H9 (cell line): ENCODE results near the gene TMEM135. TPM values are rescaled to one million over a fixed set of nuclear protein-coding genes. Genes with fewer than 3 reads are reported as not detected.

Experiments used
- DNase-seq: peaks from one replicate; pipeline ENCODE4 v3.0.0-alpha.2; 2017
- H2AFZ ChIP-seq: one replicate; pipeline ENCODE4 v1.6.1; 2013; ENCODE audit warnings: mild to moderate bottlenecking, low read length, control low read depth, moderate library complexity
- H2AK5ac ChIP-seq: 2 replicates; pipeline ENCODE4 v1.6.1; 2013; ENCODE audit warnings: low read length, control low read depth, mixed read lengths; ENCODE audit not compliant: insufficient read length
- H2BK120ac ChIP-seq: one replicate; pipeline ENCODE4 v1.6.1; 2013; ENCODE audit warnings: low read depth, mild to moderate bottlenecking, low read length, control low read depth, inconsistent platforms; ENCODE audit not compliant: poor library complexity, severe bottlenecking
- H2BK12ac ChIP-seq: 2 replicates; pipeline ENCODE4 v1.6.1; 2013; ENCODE audit warnings: low read length, control low read depth, mixed read lengths, low read depth; ENCODE audit not compliant: insufficient read length
- H2BK15ac ChIP-seq: 2 replicates; pipeline ENCODE4 v1.6.1; 2013; ENCODE audit warnings: low read depth, low read length, control low read depth
- H2BK20ac ChIP-seq: one replicate; pipeline ENCODE4 v1.6.1; 2013; ENCODE audit warnings: low read depth, mild to moderate bottlenecking, low read length, control low read depth, inconsistent platforms; ENCODE audit not compliant: poor library complexity, severe bottlenecking
- H2BK5ac ChIP-seq: 2 replicates; pipeline ENCODE4 v1.6.1; 2013; ENCODE audit warnings: low read length, control low read depth, mixed read lengths; ENCODE audit not compliant: insufficient read length
- H3K14ac ChIP-seq: 2 replicates; pipeline ENCODE4 v1.6.1; 2013; ENCODE audit warnings: low read length, control low read depth; ENCODE audit not compliant: insufficient read depth
- H3K18ac ChIP-seq: 2 replicates; pipeline ENCODE4 v1.6.1; 2013; ENCODE audit warnings: low read depth, mild to moderate bottlenecking, mixed read lengths, low read length, control low read depth; ENCODE audit not compliant: insufficient read length
- H3K23ac ChIP-seq: 2 replicates; pipeline ENCODE4 v1.6.1; 2013; ENCODE audit warnings: low read length, control low read depth, mixed read lengths, low read depth; ENCODE audit not compliant: insufficient read length
- H3K23me2 ChIP-seq: 2 replicates; pipeline ENCODE4 v1.6.1; 2013; ENCODE audit warnings: low read depth, mild to moderate bottlenecking, mixed read lengths, low read length, control low read depth; ENCODE audit not compliant: insufficient read length, poor library complexity, severe bottlenecking
- H3K27ac ChIP-seq: 2 replicates; pipeline ENCODE4 v1.5.1; 2013; ENCODE audit warnings: low read length, control low read depth, mixed read lengths, low read depth; ENCODE audit not compliant: insufficient read length
- H3K27me3 ChIP-seq: 2 replicates; pipeline ENCODE4 v1.6.1; 2013; ENCODE audit warnings: low read length, control low read depth, inconsistent platforms; ENCODE audit not compliant: insufficient read depth
- H3K4ac ChIP-seq: 2 replicates; pipeline ENCODE4 v1.6.1; 2013; ENCODE audit warnings: low read depth, mild to moderate bottlenecking, control low read depth, inconsistent platforms, low read length, moderate library complexity
- H3K4me1 ChIP-seq: 2 replicates; pipeline ENCODE4 v1.6.1; 2013; ENCODE audit warnings: low read length, control low read depth, inconsistent platforms; ENCODE audit not compliant: insufficient read depth
- H3K4me2 ChIP-seq: 2 replicates; pipeline ENCODE4 v1.6.1; 2013; ENCODE audit warnings: low read length, control low read depth, mixed read lengths; ENCODE audit not compliant: insufficient read length, insufficient read depth
- H3K56ac ChIP-seq: 2 replicates; pipeline ENCODE4 v1.6.1; 2013; ENCODE audit warnings: low read depth, mild to moderate bottlenecking, mixed read lengths, low read length, control low read depth; ENCODE audit not compliant: insufficient read length
- H3K79me1 ChIP-seq: 2 replicates; pipeline ENCODE4 v1.6.1; 2013; ENCODE audit warnings: low read depth, mild to moderate bottlenecking, moderate library complexity, low read length, control low read depth, inconsistent platforms; ENCODE audit not compliant: insufficient read depth, poor library complexity, severe bottlenecking
- H3K79me2 ChIP-seq: 2 replicates; pipeline ENCODE4 v1.6.1; 2013; ENCODE audit warnings: low read length, control low read depth, inconsistent platforms; ENCODE audit not compliant: insufficient read depth
- H3K9ac ChIP-seq: 2 replicates; pipeline ENCODE4 v1.6.1; 2013; ENCODE audit warnings: low read length, control low read depth, mixed read lengths; ENCODE audit not compliant: insufficient read length; ENCODE audit errors: extremely low read depth
- H3K9me3 ChIP-seq: one replicate; pipeline ENCODE4 v1.6.1; 2013; ENCODE audit warnings: low read depth, low read length, inconsistent platforms; ENCODE audit not compliant: control insufficient read depth
- H3T11ph ChIP-seq: one replicate; pipeline ENCODE4 v1.6.1; 2013; ENCODE audit warnings: mild to moderate bottlenecking, low read length, control low read depth, inconsistent platforms
- H4K20me1 ChIP-seq: one replicate; pipeline ENCODE4 v1.6.1; 2013; ENCODE audit not compliant: control insufficient read depth, insufficient read length, insufficient read depth
- H4K5ac ChIP-seq: 2 replicates; pipeline ENCODE4 v1.6.1; 2013; ENCODE audit warnings: low read depth, mild to moderate bottlenecking, mixed read lengths, low read length, control low read depth; ENCODE audit not compliant: insufficient read length
- H4K8ac ChIP-seq: replicated peaks from 2 replicates; pipeline ENCODE4 v1.6.1; 2013; ENCODE audit warnings: low read length, control low read depth, mixed read lengths, low read depth; ENCODE audit not compliant: insufficient read length
- H4K91ac ChIP-seq: 2 replicates; pipeline ENCODE4 v1.6.1; 2013; ENCODE audit warnings: low read depth, mild to moderate bottlenecking, moderate library complexity, mixed read lengths, low read length, control low read depth; ENCODE audit not compliant: insufficient read length
- H3K27ac Mint-ChIP-seq, 3 experiments: 2 replicates in 2 of 3; 3 replicates in 1 of 3; pipeline ENCODE4 v1.8.0; 2020 to 2021; ENCODE audit warnings: mixed read lengths in 3 of 3, mild to moderate bottlenecking in 1 of 3, moderate library complexity in 1 of 3
- H3K27me3 Mint-ChIP-seq: 2 replicates; pipeline ENCODE4 v1.8.0; 2021; ENCODE audit warnings: low read depth, mild to moderate bottlenecking, moderate library complexity, mixed read lengths
- H3K36me3 Mint-ChIP-seq, 3 experiments: 2 replicates in 2 of 3; 3 replicates in 1 of 3; pipeline ENCODE4 v1.8.0; 2020 to 2021; ENCODE audit warnings: low read depth in 3 of 3, mixed read lengths in 3 of 3; ENCODE audit not compliant: insufficient read depth in 1 of 3
- H3K4me1 Mint-ChIP-seq, 2 experiments: 2 replicates each; pipeline ENCODE4 v1.8.0; 2020; ENCODE audit warnings: mixed read lengths in 2 of 2
- H3K4me3 Mint-ChIP-seq, 2 experiments: 2 replicates in 1 of 2; 3 replicates in 1 of 2; pipeline ENCODE4 v1.8.0; 2020 to 2021; ENCODE audit warnings: mild to moderate bottlenecking in 2 of 2, mixed read lengths in 2 of 2, moderate library complexity in 1 of 2
- H3K9me3 Mint-ChIP-seq, 2 experiments: 2 replicates in 1 of 2; 3 replicates in 1 of 2; pipeline ENCODE4 v1.8.0; 2020; ENCODE audit warnings: mild to moderate bottlenecking in 2 of 2, mixed read lengths in 2 of 2, moderate library complexity in 1 of 2
- CTCF ChIP-seq: fragments of 200-600 bp; sonication (generic); conservative IDR thresholded peaks from 3 replicates; pipeline ENCODE4 v1.8.0; 2021; ENCODE audit warnings: antibody characterized with exemption, mild to moderate bottlenecking
- WGBS: extraction: QIAGEN DNeasy Blood & Tissue Kit; methylation state at CpG from one replicate; pipeline ENCODE4 v1.1.7; 2013; ENCODE audit warnings: missing lambda C conversion rate, low lambda C conversion rate, mixed read lengths; ENCODE audit not compliant: insufficient read length; ENCODE audit errors: extremely low coverage; 5-methylcytosine and 5-hydroxymethylcytosine counted together
- total RNA-seq: library from RNA; stranded (reverse); gene quantifications from 2 replicates; pipeline ENCODE4 v1.2.1, GENCODE V29; 2021

The TMEM135 gene
- total RNA-seq, 1 experiment from 2014 or later = 25.2 TPM

- Histone ChIP-seq H3T11ph (no peak overlapping the region), H3K18ac (no peak overlapping the region), H4K91ac (no peak overlapping the region), H3K23ac (no peak overlapping the region), H3K4ac (no peak overlapping the region), H3K27ac (no peak overlapping the region), H3K9ac (no peak overlapping the region), H3K23me2 (no peaks in the 10 kb centered on the region), H3K4me2 (no peak overlapping the region), H3K4me1 (peaks cover 3% of the 10 kb centered on the region), H3K79me2 (no peaks in the 10 kb centered on the region), H2BK12ac (no peak overlapping the region), H4K8ac (no peak overlapping the region), H3K56ac (no peak overlapping the region), H2BK15ac (no peak overlapping the region), H3K79me1 (no peaks in the 10 kb centered on the region), H4K5ac (no peak overlapping the region), H4K20me1 (no peaks in the 10 kb centered on the region), H3K27me3 (no peaks in the 10 kb centered on the region), H2AFZ (no peak overlapping the region), H2BK120ac (no peak overlapping the region), H3K14ac (no peak overlapping the region), H2BK20ac (no peak overlapping the region), H2AK5ac (no peak overlapping the region), H3K9me3 (no peaks in the 10 kb centered on the region), H2BK5ac (no peak overlapping the region)
- no peak for TF ChIP-seq CTCF
- Mint-ChIP-seq H3K4me1 (peaks cover 19 to 22% of the 10 kb centered on the region in 2 experiments), H3K36me3 (0 out of 7 replicates have a peak, but pooled peaks cover 0 to under 1% (median 0%) of the 10 kb centered on the region in 3 experiments), H3K9me3 (no peaks in the 10 kb centered on the region; a peak in 1 of 5 replicates), H3K4me3 (no peak overlapping the region), H3K27ac (no peak overlapping the region), H3K27me3 (no peaks in the 10 kb centered on the region)
- no peak for DNase-seq
- WGBS = no CpG with 5 or more reads among the region's 3 CpGs
Observed at GRCh38 chr11:87031433-87032170, 6.1 kb upstream of the TMEM135 start.
